ENCODE measurements around the gene LRFN2.

The LRFN2 gene

GRCh38 chr6:40541556-40542174, 45.5 kb downstream of the LRFN2 start:
- DNase-seq, result no peak

GRCh38 chr6:40540790-40541189, 46.4 kb downstream of the LRFN2 start:
- DNase-seq, result no peak

GRCh38 chr6:40539853-40540252, 47.3 kb downstream of the LRFN2 start:
- DNase-seq, result no peak

- DNase-seq, result no peak
These were observed 48.6 kb downstream of the LRFN2 start for GRCh38 chr6:40538556-40538955.

GRCh38 chr6:40537446-40537845, 49.7 kb downstream of the LRFN2 start:
- no peak for DNase-seq

GRCh38 chr6:40536442-40536841, 50.7 kb downstream of the LRFN2 start:
- no peak for DNase-seq

GRCh38 chr6:40535819-40536380, 51.3 kb downstream of the LRFN2 start:
- DNase-seq, result no peak

- DNase-seq, result no peak
These were observed 51.9 kb downstream of the LRFN2 start for GRCh38 chr6:40535110-40535818.

GRCh38 chr6:40532349-40533000, 54.7 kb downstream of the LRFN2 start:
- no peak for DNase-seq

GRCh38 chr6:40529919-40530318, 57.2 kb downstream of the LRFN2 start:
- no peak for DNase-seq

GRCh38 chr6:40529040-40529439, 58.1 kb downstream of the LRFN2 start:
- DNase-seq, result no peak

- no peak for DNase-seq
These were observed 59.1 kb downstream of the LRFN2 start for GRCh38 chr6:40528051-40528450.

GRCh38 chr6:40526036-40526435, 61.1 kb downstream of the LRFN2 start:
- no peak for DNase-seq

- no peak for DNase-seq
These were observed 62.2 kb downstream of the LRFN2 start for GRCh38 chr6:40524797-40525585.

GRCh38 chr6:40523505-40524172, 63.5 kb downstream of the LRFN2 start:
- no peak for DNase-seq

- DNase-seq, result no peak
These were observed 65.7 kb downstream of the LRFN2 start for GRCh38 chr6:40521496-40521895.

GRCh38 chr6:40520678-40521077, 66.5 kb downstream of the LRFN2 start:
- DNase-seq, result peak; percentile 27

- DNase-seq, result no peak
These were observed 67.1 kb downstream of the LRFN2 start for GRCh38 chr6:40520084-40520483.

GRCh38 chr6:40517654-40518053, 69.5 kb downstream of the LRFN2 start:
- DNase-seq, result no peak

- no peak for DNase-seq
These were observed 70.7 kb downstream of the LRFN2 start for GRCh38 chr6:40516429-40516828.

GRCh38 chr6:40512340-40512739, 74.8 kb downstream of the LRFN2 start:
- DNase-seq, result no peak

GRCh38 chr6:40511884-40512283, 75.3 kb downstream of the LRFN2 start:
- no peak for DNase-seq

GRCh38 chr6:40510442-40510841, 76.7 kb downstream of the LRFN2 start:
- DNase-seq, result no peak
